ENCODE data around the gene ECI1.

ECI1 gene

DNA sequence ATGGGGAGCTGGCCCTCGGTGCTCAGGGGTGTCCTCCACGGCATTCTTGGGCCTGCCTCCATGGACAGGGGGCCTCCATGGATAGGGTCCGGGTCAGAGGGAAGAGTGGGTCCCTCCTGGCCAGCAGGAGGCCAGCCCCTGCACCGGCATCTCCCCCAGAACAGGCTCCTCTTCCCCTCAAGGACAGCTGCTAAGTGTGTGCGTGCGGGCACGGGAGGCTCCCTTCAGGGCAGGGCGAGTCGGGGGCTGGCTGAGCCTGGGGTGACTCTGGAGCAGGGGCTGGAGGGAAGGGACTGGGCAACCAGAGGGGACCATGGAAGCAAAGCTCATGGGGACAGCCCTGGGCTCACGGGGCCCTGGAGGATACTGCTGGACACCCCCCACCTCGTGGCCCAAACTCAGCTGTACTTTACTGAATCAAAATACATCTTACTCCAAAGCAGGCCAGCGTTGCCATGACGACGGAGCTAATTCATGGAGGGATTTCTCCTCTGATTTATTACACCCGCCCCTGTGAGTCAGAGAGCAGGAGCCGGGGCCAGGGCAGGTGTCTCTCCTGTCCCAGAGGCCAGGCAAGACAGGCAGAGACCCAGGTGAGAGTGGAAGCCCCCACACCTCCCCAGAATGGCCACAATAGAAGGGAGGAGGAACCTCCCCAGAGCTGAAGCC lies 57.1 kb downstream of the ECI1 start:
- TF ChIP-seq EZH2phosphoT487 (IDR thresholded peaks at IDR 0.05; ENCODE audit: borderline replicate concordance): no peak
- Histone ChIP-seq H3K4me1 (ENCODE audit: insufficient read depth, low read length, poor library complexity, severe bottlenecking) (no peaks in the 10 kb centered on the region), H3K79me2 (ENCODE audit: insufficient read depth, low read length) (no peaks in the 10 kb centered on the region), H3K9me3 (ENCODE audit: insufficient read depth, low read depth, low read length) (no peaks in the 10 kb centered on the region), H2AFZ (ENCODE audit: low read length) (no peak overlapping the region), H3K27me3 (ENCODE audit: insufficient read depth, low read length, poor library complexity, severe bottlenecking) (no peaks in the 10 kb centered on the region), H3K36me3 (ENCODE audit: insufficient read depth, low read length) (no peaks in the 10 kb centered on the region), H3K9me2 (replicated peaks; ENCODE audit: low read depth, low read length) (no peaks in the 10 kb centered on the region), H3K4me3 (ENCODE audit: low read length, poor library complexity, severe bottlenecking) (no peak overlapping the region), H3K4me2 (ENCODE audit: low read depth, low read length, poor library complexity, severe bottlenecking) (no peak overlapping the region), H3F3A (ENCODE audit: low read depth) (no peaks in the 10 kb centered on the region), H3K9ac (ENCODE audit: low read depth, low read length, poor library complexity, severe bottlenecking) (no peak overlapping the region), H4K20me1 (ENCODE audit: insufficient read depth, low read length, poor library complexity, severe bottlenecking) (no peaks in the 10 kb centered on the region)

DNA sequence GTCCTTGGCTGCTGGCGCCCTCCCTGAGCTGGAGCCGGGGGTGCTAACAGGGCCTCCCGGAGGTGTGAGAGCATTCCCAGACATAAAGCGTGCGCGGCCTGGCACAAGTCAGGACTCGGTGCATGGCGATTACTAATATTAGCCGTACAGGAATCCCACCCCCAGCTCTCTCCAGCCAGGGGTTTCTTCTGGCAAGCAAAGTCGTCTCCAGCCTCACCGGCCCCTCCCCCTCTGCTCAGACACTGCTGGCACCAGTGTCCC lies 60.0 kb downstream of the ECI1 start:
- Histone ChIP-seq H3K9ac (ENCODE audit: low read depth, low read length, poor library complexity, severe bottlenecking) (no peak overlapping the region), H2AFZ (ENCODE audit: low read length) (no peak overlapping the region), H3K36me3 (ENCODE audit: insufficient read depth, low read length) (no peaks in the 10 kb centered on the region), H3K27me3 (ENCODE audit: insufficient read depth, low read length, poor library complexity, severe bottlenecking) (no peaks in the 10 kb centered on the region), H3K4me3 (ENCODE audit: low read length, poor library complexity, severe bottlenecking) (no peak overlapping the region), H3K4me2 (ENCODE audit: low read depth, low read length, poor library complexity, severe bottlenecking) (no peak overlapping the region), H4K20me1 (ENCODE audit: insufficient read depth, low read length, poor library complexity, severe bottlenecking) (no peaks in the 10 kb centered on the region), H3K79me2 (ENCODE audit: insufficient read depth, low read length) (no peaks in the 10 kb centered on the region), H3K4me1 (ENCODE audit: insufficient read depth, low read length, poor library complexity, severe bottlenecking) (no peaks in the 10 kb centered on the region), H3K9me3 (ENCODE audit: insufficient read depth, low read depth, low read length) (no peaks in the 10 kb centered on the region), H3K9me2 (replicated peaks; ENCODE audit: low read depth, low read length) (no peaks in the 10 kb centered on the region), H3F3A (ENCODE audit: low read depth) (no peaks in the 10 kb centered on the region)
- no peak for TF ChIP-seq EZH2phosphoT487 (IDR thresholded peaks at IDR 0.05; ENCODE audit: borderline replicate concordance)
- TF ChIP-seq, protein P1, sequence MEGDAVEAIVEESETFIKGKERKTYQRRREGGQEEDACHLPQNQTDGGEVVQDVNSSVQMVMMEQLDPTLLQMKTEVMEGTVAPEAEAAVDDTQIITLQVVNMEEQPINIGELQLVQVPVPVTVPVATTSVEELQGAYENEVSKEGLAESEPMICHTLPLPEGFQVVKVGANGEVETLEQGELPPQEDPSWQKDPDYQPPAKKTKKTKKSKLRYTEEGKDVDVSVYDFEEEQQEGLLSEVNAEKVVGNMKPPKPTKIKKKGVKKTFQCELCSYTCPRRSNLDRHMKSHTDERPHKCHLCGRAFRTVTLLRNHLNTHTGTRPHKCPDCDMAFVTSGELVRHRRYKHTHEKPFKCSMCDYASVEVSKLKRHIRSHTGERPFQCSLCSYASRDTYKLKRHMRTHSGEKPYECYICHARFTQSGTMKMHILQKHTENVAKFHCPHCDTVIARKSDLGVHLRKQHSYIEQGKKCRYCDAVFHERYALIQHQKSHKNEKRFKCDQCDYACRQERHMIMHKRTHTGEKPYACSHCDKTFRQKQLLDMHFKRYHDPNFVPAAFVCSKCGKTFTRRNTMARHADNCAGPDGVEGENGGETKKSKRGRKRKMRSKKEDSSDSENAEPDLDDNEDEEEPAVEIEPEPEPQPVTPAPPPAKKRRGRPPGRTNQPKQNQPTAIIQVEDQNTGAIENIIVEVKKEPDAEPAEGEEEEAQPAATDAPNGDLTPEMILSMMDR (conservative IDR thresholded peaks at IDR 0.05; ENCODE audit: low read length): no peak

DNA sequence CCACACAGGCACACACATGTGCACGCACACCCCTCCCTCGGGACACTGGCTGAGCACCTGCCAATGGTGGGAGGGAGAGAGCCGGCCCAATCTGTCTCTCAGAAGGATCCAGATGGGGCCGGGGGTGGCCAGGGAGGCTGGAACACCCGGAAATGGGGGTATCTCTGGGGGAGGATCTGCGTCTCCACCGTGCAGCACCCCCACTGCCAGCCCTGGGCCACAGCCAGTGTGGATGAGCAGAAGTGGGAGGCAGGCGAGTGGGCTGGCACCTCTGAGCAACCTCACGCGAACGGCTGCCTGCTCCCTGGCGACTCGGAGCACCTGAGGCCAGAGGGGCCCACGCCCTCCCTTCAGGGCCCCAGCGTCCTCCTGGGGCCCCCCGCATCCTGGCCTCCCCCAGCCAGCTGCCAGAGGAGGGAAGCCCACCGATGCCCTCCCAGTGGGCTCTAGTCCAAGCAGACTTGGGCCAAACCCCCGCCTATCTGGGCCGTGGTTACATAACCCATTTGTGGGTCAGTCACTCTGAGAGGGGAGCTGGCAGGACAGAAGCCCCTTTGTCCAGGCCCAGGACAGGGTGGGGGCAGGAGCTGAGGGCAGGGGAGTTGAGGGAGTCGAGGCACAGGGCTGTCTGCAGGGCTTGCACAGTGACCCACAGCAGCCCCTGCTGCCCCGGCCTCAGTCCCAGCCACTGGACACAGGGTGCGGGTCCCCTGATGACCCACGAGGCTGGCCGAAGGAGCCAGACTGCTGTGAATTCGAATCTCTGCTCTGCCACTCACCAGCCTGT lies 60.5 kb downstream of the ECI1 start:
- Histone ChIP-seq H3F3A (ENCODE audit: low read depth) (no peaks in the 10 kb centered on the region), H3K4me2 (ENCODE audit: low read depth, low read length, poor library complexity, severe bottlenecking) (no peak overlapping the region), H3K4me3 (ENCODE audit: low read length, poor library complexity, severe bottlenecking) (no peak overlapping the region), H3K9me3 (ENCODE audit: insufficient read depth, low read depth, low read length) (no peaks in the 10 kb centered on the region), H4K20me1 (ENCODE audit: insufficient read depth, low read length, poor library complexity, severe bottlenecking) (no peaks in the 10 kb centered on the region), H3K9me2 (replicated peaks; ENCODE audit: low read depth, low read length) (no peaks in the 10 kb centered on the region), H2AFZ (ENCODE audit: low read length) (no peak overlapping the region), H3K27me3 (ENCODE audit: insufficient read depth, low read length, poor library complexity, severe bottlenecking) (no peaks in the 10 kb centered on the region), H3K36me3 (ENCODE audit: insufficient read depth, low read length) (no peaks in the 10 kb centered on the region), H3K9ac (ENCODE audit: low read depth, low read length, poor library complexity, severe bottlenecking) (no peak overlapping the region), H3K4me1 (ENCODE audit: insufficient read depth, low read length, poor library complexity, severe bottlenecking) (no peaks in the 10 kb centered on the region), H3K79me2 (ENCODE audit: insufficient read depth, low read length) (no peaks in the 10 kb centered on the region)
- TF ChIP-seq EZH2phosphoT487 (IDR thresholded peaks at IDR 0.05; ENCODE audit: borderline replicate concordance): no peak
- TF ChIP-seq, protein P1 (conservative IDR thresholded peaks at IDR 0.05; ENCODE audit: low read length): no peak
